Hepatocyte (in vitro differentiated cells): ENCODE data around the gene PRCC. TPM values are rescaled to one million over a fixed set of nuclear protein-coding genes. Genes with fewer than 3 reads are reported as not detected.
A peak's percentile ranks its signal among the peaks of the same experiment; 100 is the strongest.

Experiments used
- DNase-seq: peaks from one replicate; pipeline ENCODE4 v3.0.0-alpha.2; 2016; ENCODE audit warnings: low spot score
- H2AFZ ChIP-seq: fragments of 200-600 bp; sonication (generic); 2 replicates; pipeline ENCODE4 v1.6.0; 2016; ENCODE audit warnings: antibody characterized with exemption, mild to moderate bottlenecking
- H3K27ac ChIP-seq: fragments of 200-600 bp; sonication (generic); 2 replicates; pipeline ENCODE4 v1.5.1; 2016; ENCODE audit warnings: mild to moderate bottlenecking
- H3K27me3 ChIP-seq: fragments of 200-600 bp; sonication (generic); 2 replicates; pipeline ENCODE4 v1.6.1; 2016
- H3K36me3 ChIP-seq: fragments of 200-600 bp; sonication (generic); replicated peaks from 2 replicates; pipeline ENCODE4 v1.5.1; 2016; ENCODE audit warnings: low read depth; ENCODE audit not compliant: insufficient read depth
- H3K4me1 ChIP-seq: fragments of 200-600 bp; sonication (generic); 2 replicates; pipeline ENCODE4 v1.5.1; 2016; ENCODE audit warnings: mild to moderate bottlenecking, moderate library complexity; ENCODE audit not compliant: insufficient read depth
- H3K4me2 ChIP-seq: fragments of 200-600 bp; sonication (generic); 2 replicates; pipeline ENCODE4 v1.6.0; 2016
- H3K4me3 ChIP-seq: fragments of 200-600 bp; sonication (generic); 2 replicates; pipeline ENCODE4 v1.5.1; 2016; ENCODE audit warnings: mild to moderate bottlenecking
- H3K79me2 ChIP-seq: fragments of 200-600 bp; sonication (generic); 2 replicates; pipeline ENCODE4 v1.6.0; 2017; ENCODE audit warnings: mild to moderate bottlenecking
- H3K9me2 ChIP-seq: fragments of 200-600 bp; sonication (generic); replicated peaks from 2 replicates; pipeline ENCODE4 v1.6.0; 2017; ENCODE audit warnings: mild to moderate bottlenecking; ENCODE audit not compliant: insufficient read depth
- H3K9me3 ChIP-seq: fragments of 200-600 bp; sonication (generic); 2 replicates; pipeline ENCODE4 v1.5.1; 2016; ENCODE audit warnings: low read depth, mild to moderate bottlenecking
- H4K20me1 ChIP-seq: fragments of 200-600 bp; sonication (generic); 2 replicates; pipeline ENCODE4 v1.6.0; 2016; ENCODE audit warnings: mild to moderate bottlenecking; ENCODE audit not compliant: insufficient read depth, poor library complexity, severe bottlenecking
- CTCF ChIP-seq: fragments of 200-600 bp; sonication (generic); IDR thresholded peaks from 2 replicates; pipeline ENCODE4 v1.5.1; 2016; ENCODE audit warnings: antibody characterized with exemption, mild to moderate bottlenecking; ENCODE audit not compliant: poor library complexity
- EZH2 ChIP-seq: fragments of 200-600 bp; sonication (generic); IDR thresholded peaks from 2 replicates; pipeline ENCODE4 v1.6.1; 2016; ENCODE audit warnings: antibody characterized with exemption, mild to moderate bottlenecking, borderline replicate concordance
- EZH2phosphoT487 ChIP-seq: fragments of 200-600 bp; sonication (generic); IDR thresholded peaks from one replicate; pipeline ENCODE4 v1.6.1; 2018; ENCODE audit warnings: antibody characterized with exemption, mild to moderate bottlenecking, low read depth, moderate library complexity; ENCODE audit not compliant: unreplicated experiment, severe bottlenecking
- WGBS: methylation state at CpG from one replicate; pipeline ENCODE4 v1.1.6; 2016; ENCODE audit warnings: low lambda C conversion rate; ENCODE audit errors: missing lambda C conversion rate; 5-methylcytosine and 5-hydroxymethylcytosine counted together
- polyA plus RNA-seq: library from polyadenylated mRNA; unstranded; fragments of >200 nt; fragmentation: Nextera tagmentation; extraction: Ambion mirVana; gene quantifications from 2 replicates; pipeline ENCODE4 v1.2.1, GENCODE V29; 2016
- total RNA-seq: library from RNA; depleted of rRNA; stranded (reverse); fragments of >200 nt; gene quantifications from 2 replicates; pipeline ENCODE4 v1.2.3, GENCODE V29; 2014

PRCC gene
- total and polyA plus RNA-seq, 2 experiments from 2014 or later, result 35.9 to 108 TPM

- no peaks in the 10 kb centered on the region for H3K9me2 ChIP-seq
- no peak overlapping the region for H3K4me3 ChIP-seq
- H4K20me1 ChIP-seq, result no peaks in the 10 kb centered on the region
- H3K27ac ChIP-seq, result no peak overlapping the region
- H3K36me3 ChIP-seq, result no peaks in the 10 kb centered on the region
- 87% methylated on average over 3 of the region's 3 CpGs for WGBS
- H3K4me2 ChIP-seq, result no peak overlapping the region
- H3K9me3 ChIP-seq, result no peaks in the 10 kb centered on the region
- no peak for TF ChIP-seq EZH2phosphoT487
- no peak for TF ChIP-seq EZH2
- no peak for TF ChIP-seq CTCF
- H3K79me2 ChIP-seq, result no peaks in the 10 kb centered on the region
- peaks cover 58% of the 10 kb centered on the region for H3K27me3 ChIP-seq
- no peak overlapping the region for H2AFZ ChIP-seq
- no peak for DNase-seq
- no peaks in the 10 kb centered on the region for H3K4me1 ChIP-seq
Measured at GRCh38 chr1:156834322-156834721, 67.0 kb downstream of the PRCC start.

GRCh38 chr1:156836041-156836654, 68.8 kb downstream of the PRCC start:
- Histone ChIP-seq H3K27ac (no peak overlapping the region), H3K9me3 (no peaks in the 10 kb centered on the region), H4K20me1 (no peaks in the 10 kb centered on the region), H3K9me2 (no peaks in the 10 kb centered on the region), H3K79me2 (no peaks in the 10 kb centered on the region), H2AFZ (no peak overlapping the region), H3K36me3 (no peaks in the 10 kb centered on the region), H3K4me1 (no peaks in the 10 kb centered on the region), H3K27me3 (peaks cover 56% of the 10 kb centered on the region), H3K4me2 (no peak overlapping the region), H3K4me3 (no peak overlapping the region)
- DNase-seq, result no peak
- WGBS, result 68% methylated on average over 5 of the region's 5 CpGs
- no peak for TF ChIP-seq EZH2phosphoT487

- peaks cover 50% of the 10 kb centered on the region for H3K27me3 ChIP-seq
- no peak for TF ChIP-seq EZH2phosphoT487
- TF ChIP-seq CTCF, result no peak
- no peak for TF ChIP-seq EZH2
- no peaks in the 10 kb centered on the region for H4K20me1 ChIP-seq
Measured at GRCh38 chr1:156836892-156837291, 69.6 kb downstream of the PRCC start.

GRCh38 chr1:156838972-156839371, 71.6 kb downstream of the PRCC start:
- H3K4me2 ChIP-seq, result no peak overlapping the region
- H3K4me1 ChIP-seq, result no peaks in the 10 kb centered on the region
- no peak overlapping the region for H3K4me3 ChIP-seq
- peak; percentile 46 for DNase-seq
- no peaks in the 10 kb centered on the region for H3K36me3 ChIP-seq
- TF ChIP-seq EZH2phosphoT487 (no peak), EZH2 (no peak), CTCF (peak; percentile 87)
- no peak overlapping the region for H3K27ac ChIP-seq
- peaks cover 45% of the 10 kb centered on the region for H3K27me3 ChIP-seq
- no peaks in the 10 kb centered on the region for H3K9me3 ChIP-seq
- H3K79me2 ChIP-seq, result no peaks in the 10 kb centered on the region
- no peaks in the 10 kb centered on the region for H3K9me2 ChIP-seq
- H2AFZ ChIP-seq, result no peak overlapping the region
- WGBS, result 28% methylated on average over 6 of the region's 7 CpGs
- H4K20me1 ChIP-seq, result no peaks in the 10 kb centered on the region

More at GRCh38 chr1:156836892-156837291, 69.6 kb downstream of the PRCC start:
- DNase-seq, result no peak
- H2AFZ ChIP-seq, result no peak overlapping the region
- H3K9me2 ChIP-seq, result no peaks in the 10 kb centered on the region
- H3K36me3 ChIP-seq, result no peaks in the 10 kb centered on the region
- H3K9me3 ChIP-seq, result no peaks in the 10 kb centered on the region
- WGBS, result 87% methylated on average over 4 of the region's 4 CpGs
- no peaks in the 10 kb centered on the region for H3K79me2 ChIP-seq
- no peaks in the 10 kb centered on the region for H3K4me1 ChIP-seq
- no peak overlapping the region for H3K27ac ChIP-seq
- no peak overlapping the region for H3K4me2 ChIP-seq
- H3K4me3 ChIP-seq, result no peak overlapping the region
